HG02610 (cell line): ENCODE measurements around the gene LYZL4.

Experiments
- ATAC-seq: cut with Tn5 transposase; IDR thresholded peaks from one replicate; pipeline ENCODE4 v1.9.1; 2021; ENCODE audit warnings: mild to moderate bottlenecking, moderate library complexity; ENCODE audit not compliant: unreplicated experiment

Gene LYZL4

GRCh38 chr3:42410370-42411131 lies at the start of gene LYZL4:
Gene LYZL4 (minus strand): TSS chr3:42410610. CDS start chr3:42407251, 3,359 bp downstream.
- ATAC-seq = no peak

GRCh38 chr3:42459151-42459550 lies 48.7 kb upstream of the LYZL4 start:
- no peak for ATAC-seq

- ATAC-seq = no peak
Measured at GRCh38 chr3:42456211-42456610, 45.8 kb upstream of the LYZL4 start.

GRCh38 chr3:42451546-42452230 lies 41.3 kb upstream of the LYZL4 start:
- no peak for ATAC-seq

- no peak for ATAC-seq
Measured at GRCh38 chr3:42451116-42451515, 40.7 kb upstream of the LYZL4 start.

GRCh38 chr3:42450567-42450966 lies 40.2 kb upstream of the LYZL4 start:
- ATAC-seq = no peak

GRCh38 chr3:42447481-42447880 lies 37.1 kb upstream of the LYZL4 start:
- ATAC-seq = no peak

GRCh38 chr3:42446111-42447050 lies 36.0 kb upstream of the LYZL4 start:
- no peak for ATAC-seq

GRCh38 chr3:42443819-42444436 lies 33.5 kb upstream of the LYZL4 start:
- ATAC-seq = peak; percentile 77

- ATAC-seq = no peak
Measured at GRCh38 chr3:42443292-42443691, 32.9 kb upstream of the LYZL4 start.

GRCh38 chr3:42442640-42443039 lies 32.2 kb upstream of the LYZL4 start:
- ATAC-seq = no peak

GRCh38 chr3:42441791-42442190 lies 31.4 kb upstream of the LYZL4 start:
- ATAC-seq = no peak

GRCh38 chr3:42440924-42441323 lies 30.5 kb upstream of the LYZL4 start:
- no peak for ATAC-seq

GRCh38 chr3:42439261-42440115 lies 29.1 kb upstream of the LYZL4 start:
- no peak for ATAC-seq

- no peak for ATAC-seq
Measured at GRCh38 chr3:42438758-42439157, 28.3 kb upstream of the LYZL4 start.

- ATAC-seq = peak; percentile 81
Measured at GRCh38 chr3:42438193-42438592, 27.8 kb upstream of the LYZL4 start.

- ATAC-seq = no peak
Measured at GRCh38 chr3:42434777-42435380, 24.5 kb upstream of the LYZL4 start.

GRCh38 chr3:42432485-42432884 lies 22.1 kb upstream of the LYZL4 start:
- ATAC-seq = no peak

GRCh38 chr3:42430781-42431532 lies 20.5 kb upstream of the LYZL4 start:
- no peak for ATAC-seq
